CD14-positive monocyte (primary cell): ENCODE results near the gene COL2A1. TPM values are rescaled to one million over a fixed set of nuclear protein-coding genes. Genes with fewer than 3 reads are reported as not detected.
A peak's percentile ranks its signal among the peaks of the same experiment; 100 is the strongest.

Experiments used
- DNase-seq, 3 donors: peaks; one replicate each; pipeline ENCODE4 v3.0.0-alpha.2; 2011 to 2022
- H2AFZ ChIP-seq: 2 replicates; pipeline ENCODE4 v1.6.0; 2012; ENCODE audit warnings: mild to moderate bottlenecking, low read depth, low read length, inconsistent platforms; ENCODE audit not compliant: insufficient read depth, poor library complexity, severe bottlenecking
- H3K27ac ChIP-seq, 2 donors: 1 replicate in 1 of 2; 2 replicates in 1 of 2; pipeline ENCODE4 v1.5.1; 2012 to 2013; ENCODE audit warnings: low read length in 2 of 2, control low read depth in 1 of 2, inconsistent platforms in 1 of 2, low read depth in 1 of 2, mild to moderate bottlenecking in 1 of 2
- H3K27me3 ChIP-seq, 2 donors: one replicate each; pipeline versions ENCODE4 v1.6.0 to v1.6.1; 2011 to 2013; ENCODE audit warnings: low read length in 2 of 2; ENCODE audit not compliant: control insufficient read depth in 2 of 2, insufficient read depth in 2 of 2
- H3K36me3 ChIP-seq, 2 donors: replicated peaks in 1 of 2; 1 replicate in 1 of 2; 2 replicates in 1 of 2; pipeline versions ENCODE4 v1.5.1 to v1.6.1; 2012 to 2013; ENCODE audit warnings: low read length in 2 of 2, control low read depth in 1 of 2, inconsistent platforms in 1 of 2, mild to moderate bottlenecking in 1 of 2; ENCODE audit not compliant: insufficient read depth in 2 of 2, control insufficient read depth in 1 of 2
- H3K4me1 ChIP-seq, 2 donors: 1 replicate in 1 of 2; 2 replicates in 1 of 2; pipeline versions ENCODE4 v1.5.1 to v1.6.1; 2012 to 2013; ENCODE audit warnings: low read length in 2 of 2, control low read depth in 1 of 2, inconsistent platforms in 1 of 2, mild to moderate bottlenecking in 1 of 2, moderate library complexity in 1 of 2; ENCODE audit not compliant: insufficient read depth in 2 of 2, control insufficient read depth in 1 of 2
- H3K4me2 ChIP-seq: replicated peaks from 2 replicates; pipeline ENCODE3; 2012; ENCODE audit warnings: low read length, moderate library complexity, mild to moderate bottlenecking; ENCODE audit not compliant: poor library complexity, severe bottlenecking; ENCODE audit errors: extremely low read depth
- H3K4me3 ChIP-seq, 3 experiments: fragments of 200-600 bp in 1 of 3; sonication (generic) in 1 of 3; replicated peaks in 1 of 3; 1 replicate in 2 of 3; 2 replicates in 1 of 3; pipeline ENCODE4 v1.5.1; 2011 to 2013; ENCODE audit warnings: low read length in 3 of 3, mild to moderate bottlenecking in 3 of 3, control low read depth in 2 of 3, low read depth in 2 of 3, inconsistent platforms in 1 of 3, moderate library complexity in 1 of 3
- H3K79me2 ChIP-seq: 2 replicates; pipeline ENCODE4 v1.6.0; 2012; ENCODE audit warnings: mild to moderate bottlenecking, control low read depth, inconsistent platforms, low read length, moderate library complexity; ENCODE audit not compliant: insufficient read depth
- H3K9ac ChIP-seq: 2 replicates; pipeline ENCODE4 v1.6.0; 2017; ENCODE audit warnings: low read length, mild to moderate bottlenecking; ENCODE audit not compliant: insufficient read depth, poor library complexity, severe bottlenecking
- H3K9me3 ChIP-seq, 2 donors: replicated peaks in 1 of 2; 1 replicate in 1 of 2; 2 replicates in 1 of 2; pipeline versions ENCODE4 v1.5.1 to v1.6.1; 2012 to 2013; ENCODE audit warnings: low read length in 2 of 2, control low read depth in 1 of 2; ENCODE audit not compliant: control insufficient read depth in 1 of 2, insufficient read depth in 1 of 2
- H4K20me1 ChIP-seq: 2 replicates; pipeline ENCODE4 v1.6.0; 2012; ENCODE audit warnings: mild to moderate bottlenecking, low read length, control low read depth, moderate library complexity; ENCODE audit not compliant: insufficient read depth
- H3K27ac Mint-ChIP-seq, 7 donors: one replicate each; pipeline ENCODE4 v1.8.0; 2020; ENCODE audit warnings: mild to moderate bottlenecking in 7 of 7, mixed read lengths in 7 of 7, moderate library complexity in 6 of 7, inconsistent platforms in 2 of 7
- H3K27me3 Mint-ChIP-seq, 3 donors: one replicate each; pipeline ENCODE4 v1.8.0; 2021 to 2022; ENCODE audit warnings: low read depth in 3 of 3, mild to moderate bottlenecking in 3 of 3, mixed read lengths in 3 of 3, moderate library complexity in 3 of 3, inconsistent platforms in 1 of 3
- H3K36me3 Mint-ChIP-seq, 2 donors: one replicate each; pipeline ENCODE4 v1.8.0; 2020; ENCODE audit warnings: mixed read lengths in 2 of 2, inconsistent platforms in 1 of 2, mild to moderate bottlenecking in 1 of 2
- H3K4me1 Mint-ChIP-seq: one replicate; pipeline ENCODE4 v1.8.0; 2020; ENCODE audit warnings: mild to moderate bottlenecking, mixed read lengths
- H3K4me3 Mint-ChIP-seq, 2 donors: one replicate each; pipeline ENCODE4 v1.8.0; 2020; ENCODE audit warnings: mild to moderate bottlenecking in 2 of 2, mixed read lengths in 2 of 2, moderate library complexity in 1 of 2
- H3K9me3 Mint-ChIP-seq, 7 donors: one replicate each; pipeline ENCODE4 v1.8.0; 2020 to 2022; ENCODE audit warnings: mixed read lengths in 7 of 7, mild to moderate bottlenecking in 6 of 7, moderate library complexity in 6 of 7, inconsistent platforms in 2 of 7
- WGBS: methylation state at CpG from one replicate; pipeline ENCODE4 v1.1.5; 2013; ENCODE audit warnings: missing lambda C conversion rate; ENCODE audit not compliant: insufficient coverage; 5-methylcytosine and 5-hydroxymethylcytosine counted together
- intact Hi-C, 2 donors: fragments of 100-400 bp; cut with micrococcal nuclease; formaldehyde crosslinking; loops; one replicate each; pipeline versions ENCODE4 v1.15.0 to v1.15.1; 2023
- polyA plus RNA-seq, 3 donors: library from polyadenylated mRNA; depleted of rRNA in 1 of 3; unstranded in 2 of 3; stranded (reverse) in 1 of 3; fragments of 300-500 nt in 2 of 3; fragments of >200 nt in 1 of 3; fragmentation: Illumina TruSeq in 2 of 3; gene quantifications; 1 replicate in 2 of 3; 2 replicates in 1 of 3; pipeline ENCODE4 v1.2.3, GENCODE V29; 2012 to 2021
- TF ChIP-seq, protein P1 (sequence below): fragments of 200-600 bp; IDR thresholded peaks from one replicate; pipeline ENCODE4 v1.8.0; 2022; ENCODE audit warnings: antibody characterized with exemption, mild to moderate bottlenecking

COL2A1 gene
- polyA plus RNA-seq, 3 donors: not detected

DNA sequence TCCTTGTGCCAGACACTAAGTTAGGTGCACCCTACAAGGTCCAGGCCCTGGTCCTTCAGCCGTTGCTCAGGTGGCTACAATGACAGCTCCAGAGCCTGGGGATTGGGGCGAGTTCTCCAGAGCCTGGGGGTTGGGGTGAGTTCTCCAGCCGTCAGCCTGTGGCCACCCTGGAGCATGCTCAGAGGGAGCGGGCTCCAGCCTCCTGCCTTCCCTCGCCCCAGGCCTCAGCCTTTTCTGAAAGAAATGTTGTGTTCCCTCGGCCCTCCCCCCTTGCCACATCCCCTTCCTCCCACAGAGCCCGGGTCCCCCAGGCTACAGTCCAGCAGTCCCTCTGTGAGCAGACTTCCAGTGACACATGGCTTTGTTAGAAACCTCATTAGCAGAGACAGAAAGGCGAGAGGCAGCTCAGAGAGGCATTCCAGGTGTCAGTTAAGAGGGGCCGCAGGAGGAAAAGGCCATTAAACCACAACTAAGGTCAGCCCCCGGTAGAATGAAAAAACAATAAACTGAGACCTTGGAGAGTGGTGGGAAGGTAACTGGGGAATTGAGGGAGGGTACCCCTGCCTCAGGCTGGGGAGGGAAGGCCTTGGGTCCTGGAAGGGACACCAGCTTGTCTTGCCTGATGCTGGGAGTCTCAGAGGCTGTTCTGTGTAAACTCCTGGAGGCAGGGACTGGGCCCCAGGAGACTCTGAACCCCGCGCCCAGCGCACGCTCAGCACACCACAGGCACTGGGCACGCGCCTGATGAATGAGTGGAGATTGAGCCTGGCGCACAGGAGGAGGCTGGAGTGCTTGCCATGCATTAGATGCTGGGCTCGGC, 23.1 kb upstream of the COL2A1 start:
- no peak overlapping the region for H3K27ac ChIP-seq
- Mint-ChIP-seq H3K4me1 (peaks cover 6% of the 10 kb centered on the region), H3K4me3 (no peak overlapping the region), H3K27ac (no peak overlapping the region), H3K27me3 (peaks cover 3 to 10% (median 7%) of the 10 kb centered on the region in 3 donors), H3K36me3 (no peaks in the 10 kb centered on the region), H3K9me3 (peaks cover 0 to 1% (median 0%) of the 10 kb centered on the region in 7 donors)
- no peaks in the 10 kb centered on the region for H3K36me3 ChIP-seq
- H4K20me1 ChIP-seq: no peaks in the 10 kb centered on the region
- 66% methylated on average over 15 of the region's 18 CpGs for WGBS
- no peak overlapping the region for H3K9ac ChIP-seq
- intact Hi-C loops: no loop called here
- TF ChIP-seq, protein P1, sequence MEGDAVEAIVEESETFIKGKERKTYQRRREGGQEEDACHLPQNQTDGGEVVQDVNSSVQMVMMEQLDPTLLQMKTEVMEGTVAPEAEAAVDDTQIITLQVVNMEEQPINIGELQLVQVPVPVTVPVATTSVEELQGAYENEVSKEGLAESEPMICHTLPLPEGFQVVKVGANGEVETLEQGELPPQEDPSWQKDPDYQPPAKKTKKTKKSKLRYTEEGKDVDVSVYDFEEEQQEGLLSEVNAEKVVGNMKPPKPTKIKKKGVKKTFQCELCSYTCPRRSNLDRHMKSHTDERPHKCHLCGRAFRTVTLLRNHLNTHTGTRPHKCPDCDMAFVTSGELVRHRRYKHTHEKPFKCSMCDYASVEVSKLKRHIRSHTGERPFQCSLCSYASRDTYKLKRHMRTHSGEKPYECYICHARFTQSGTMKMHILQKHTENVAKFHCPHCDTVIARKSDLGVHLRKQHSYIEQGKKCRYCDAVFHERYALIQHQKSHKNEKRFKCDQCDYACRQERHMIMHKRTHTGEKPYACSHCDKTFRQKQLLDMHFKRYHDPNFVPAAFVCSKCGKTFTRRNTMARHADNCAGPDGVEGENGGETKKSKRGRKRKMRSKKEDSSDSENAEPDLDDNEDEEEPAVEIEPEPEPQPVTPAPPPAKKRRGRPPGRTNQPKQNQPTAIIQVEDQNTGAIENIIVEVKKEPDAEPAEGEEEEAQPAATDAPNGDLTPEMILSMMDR: no peak
- H3K9me3 ChIP-seq: no peaks in the 10 kb centered on the region
- no peak overlapping the region for H3K4me3 ChIP-seq
- DNase-seq: no peak
- H3K4me2 ChIP-seq: no peak overlapping the region
- H3K4me1 ChIP-seq: peaks cover 5% of the 10 kb centered on the region in 2 donors
- H2AFZ ChIP-seq: no peak overlapping the region
- H3K27me3 ChIP-seq: no peaks in the 10 kb centered on the region
- no peaks in the 10 kb centered on the region for H3K79me2 ChIP-seq

DNA sequence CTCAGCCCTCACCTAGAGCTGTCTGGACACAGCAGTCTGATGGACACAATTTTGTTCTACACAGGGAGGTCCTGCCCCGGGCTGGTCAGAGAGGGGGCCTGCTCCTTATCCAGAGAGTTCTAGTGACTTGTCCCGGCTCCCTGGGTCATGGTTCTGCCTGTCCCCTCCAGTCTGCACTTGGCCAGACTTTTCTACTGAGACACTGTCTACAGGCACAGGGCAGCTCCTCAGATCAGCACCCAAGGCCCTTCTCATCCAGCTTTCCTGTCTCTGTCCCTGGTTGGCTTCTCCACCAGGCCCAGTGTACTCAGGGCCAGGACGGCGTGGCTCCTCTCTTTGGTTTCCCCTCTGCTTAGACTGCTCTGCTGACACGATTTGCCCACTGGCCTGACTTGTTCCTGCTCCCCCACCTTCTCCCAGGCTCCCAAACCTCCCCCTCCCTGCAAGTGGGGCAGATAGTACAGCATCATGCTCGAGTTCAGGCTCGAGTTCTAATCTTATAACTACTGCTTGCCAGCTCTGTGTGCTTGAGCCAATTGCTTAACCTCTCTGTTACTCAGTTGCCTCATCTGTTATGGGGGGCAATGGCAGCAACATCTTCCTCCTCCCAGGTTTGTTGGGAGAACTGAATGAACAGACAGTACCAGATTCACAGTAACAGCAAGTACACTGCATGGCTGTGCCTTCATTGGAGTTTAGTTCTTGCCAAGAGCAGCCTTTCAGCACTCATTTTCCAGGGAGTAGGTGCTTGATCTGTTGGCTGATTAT, 22.0 kb upstream of the COL2A1 start:
- H3K9me3 ChIP-seq: no peaks in the 10 kb centered on the region
- peaks cover 7 to 11% (median 10%) of the 10 kb centered on the region in 3 donors for H3K27me3 Mint-ChIP-seq
- TF ChIP-seq, protein P1: no peak
- no peak overlapping the region for H3K27ac ChIP-seq
- no peak for DNase-seq
- H3K79me2 ChIP-seq: no peaks in the 10 kb centered on the region
- peaks cover 0 to 1% (median 0%) of the 10 kb centered on the region in 7 donors for H3K9me3 Mint-ChIP-seq
- H3K36me3 ChIP-seq: no peaks in the 10 kb centered on the region
- intact Hi-C loops: no loop called here
- no peaks in the 10 kb centered on the region for H3K27me3 ChIP-seq
- peaks cover 5% of the 10 kb centered on the region in 2 donors for H3K4me1 ChIP-seq
- no peak overlapping the region for H3K4me3 ChIP-seq
- H3K27ac Mint-ChIP-seq: peak overlapping the region in 1 of 7 donors; percentile 52
- no peak overlapping the region for H3K4me2 ChIP-seq
- H3K4me1 Mint-ChIP-seq: peaks cover 6% of the 10 kb centered on the region
- WGBS: 81% methylated on average over 5 of the region's 7 CpGs
- no peak overlapping the region for H3K9ac ChIP-seq
- no peaks in the 10 kb centered on the region for H4K20me1 ChIP-seq
- no peak overlapping the region for H3K4me3 Mint-ChIP-seq
- no peak overlapping the region for H2AFZ ChIP-seq
- no peaks in the 10 kb centered on the region for H3K36me3 Mint-ChIP-seq
